ENCODE results near the gene RPL7A.
"Not testable (repeated sequence)": the region's sequence is repeated elsewhere in the genome, so short reads cannot be mapped to it uniquely, and the experiment has no call there.

Gene RPL7A

GRCh38 chr9:133329306-133330156 lies 18.5 kb upstream of the RPL7A start:
- DNase-seq, result peak; percentile 8

- no peak for DNase-seq
These were observed 16.8 kb upstream of the RPL7A start for GRCh38 chr9:133331221-133331620.

DNA sequence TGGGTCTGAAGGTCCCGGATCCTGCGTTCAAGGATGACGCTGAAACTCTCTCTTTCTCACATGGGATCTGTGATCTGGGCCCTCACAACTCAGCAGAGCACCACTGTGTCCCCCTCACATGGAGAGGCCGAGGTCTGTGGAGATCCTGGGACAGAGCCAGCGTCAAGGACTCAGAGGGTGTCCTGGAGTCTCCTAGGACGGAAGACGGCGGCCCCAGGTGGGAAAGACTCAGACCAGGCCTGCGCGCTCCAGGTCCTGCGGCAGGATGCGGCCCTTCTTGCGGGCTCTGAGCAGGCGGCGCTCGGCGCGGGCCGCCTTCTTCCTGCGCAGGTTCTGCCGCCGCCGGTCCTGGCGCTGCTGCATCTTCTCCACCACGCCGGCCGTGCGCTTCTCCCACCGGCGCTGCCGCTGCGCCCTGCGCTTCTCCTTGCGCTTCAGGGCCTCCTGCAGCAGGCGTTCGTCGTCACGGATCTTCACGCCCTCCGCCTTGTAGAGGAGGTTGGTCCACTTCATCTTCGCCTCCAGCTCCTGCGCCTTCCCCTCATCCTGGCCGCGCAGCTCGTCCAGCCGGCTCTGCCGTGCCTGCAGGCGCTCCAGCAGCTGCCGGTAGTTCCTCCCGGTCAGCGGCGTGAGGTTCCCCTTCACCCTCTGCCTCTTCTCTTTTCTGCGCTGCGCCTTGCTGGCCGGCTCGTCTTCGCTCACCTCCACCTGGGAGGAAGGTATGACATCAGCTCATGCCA lies 16.2 kb upstream of the RPL7A start:
- DNase-seq, result no peak

DNA sequence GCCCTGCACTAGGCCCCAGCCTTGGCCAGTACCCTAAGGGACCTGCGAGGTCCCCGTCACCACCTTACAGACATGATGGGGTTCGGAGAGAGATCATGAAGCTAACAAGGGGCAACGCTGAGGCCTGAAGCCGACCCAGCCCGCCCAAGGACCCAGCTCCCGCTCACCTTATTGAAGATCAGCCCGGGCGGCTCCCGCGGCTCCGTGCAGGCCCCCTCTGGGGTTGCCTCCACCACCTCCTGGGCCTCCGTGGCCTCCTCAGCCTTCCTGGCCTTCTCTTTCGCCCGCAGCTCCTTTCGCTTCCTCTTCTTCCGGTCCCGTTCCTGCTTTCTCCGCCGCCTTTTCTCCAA lies 15.7 kb upstream of the RPL7A start:
- DNase-seq, result no peak

DNA sequence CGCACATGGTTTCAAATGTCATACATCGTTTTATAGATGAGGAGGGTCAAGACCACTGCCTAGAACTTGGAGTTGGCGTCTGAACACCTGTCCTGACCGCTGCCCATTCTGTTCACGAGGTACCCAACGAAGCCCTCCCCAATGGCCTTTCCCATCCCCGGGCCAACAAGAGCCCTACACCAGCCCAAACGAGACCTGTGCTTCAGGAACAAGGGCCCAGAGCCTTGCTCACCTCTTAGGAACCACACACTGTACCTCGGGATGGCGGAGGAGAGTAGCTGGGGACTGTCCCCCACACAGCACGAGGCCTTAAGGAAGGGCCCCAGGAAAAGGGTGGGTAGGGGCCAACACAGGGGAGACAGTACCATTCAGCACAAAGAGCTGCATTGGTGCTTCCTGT lies 15.0 kb upstream of the RPL7A start:
- no peak for DNase-seq

DNA sequence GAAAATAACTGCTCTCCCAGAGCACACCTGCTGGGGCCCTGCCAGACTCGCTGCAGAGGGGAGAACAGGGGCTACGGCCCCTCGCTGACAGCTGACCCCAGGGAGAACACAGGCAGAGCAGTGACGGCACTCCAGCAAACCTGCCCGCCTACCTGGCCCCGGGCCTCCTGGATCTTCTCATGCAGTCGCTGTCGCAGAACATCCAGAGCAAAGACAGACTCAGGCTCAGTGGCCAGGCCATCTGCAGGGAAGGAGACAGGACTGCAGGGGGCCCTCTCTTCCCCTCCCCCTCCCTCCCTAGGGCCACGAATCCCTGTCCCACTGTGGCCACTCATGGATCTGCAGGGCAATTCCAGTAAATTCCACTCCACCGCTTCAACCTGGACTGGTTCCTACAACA lies 14.5 kb upstream of the RPL7A start:
- DNase-seq, result no peak

DNA sequence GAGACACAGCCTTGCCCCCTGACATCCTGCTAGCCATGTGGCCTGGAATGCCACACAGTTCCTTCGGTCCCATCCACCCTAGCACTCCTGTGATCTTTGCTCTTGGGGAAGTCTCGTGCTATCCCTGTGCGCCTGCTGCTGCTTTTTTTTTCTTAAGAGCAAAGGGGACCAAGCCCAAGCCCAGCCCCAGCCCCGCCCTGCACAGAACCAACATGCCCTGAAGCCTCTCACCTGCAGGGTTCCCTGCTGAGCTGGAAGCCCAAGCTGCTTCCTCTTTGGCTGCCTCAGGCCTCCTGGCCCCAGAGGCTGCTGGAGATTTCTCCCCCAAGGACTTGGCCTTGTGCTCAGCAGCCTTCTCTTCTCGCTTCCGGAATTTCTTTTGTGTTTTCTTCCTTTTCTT lies 13.9 kb upstream of the RPL7A start:
- DNase-seq, result no peak

DNA sequence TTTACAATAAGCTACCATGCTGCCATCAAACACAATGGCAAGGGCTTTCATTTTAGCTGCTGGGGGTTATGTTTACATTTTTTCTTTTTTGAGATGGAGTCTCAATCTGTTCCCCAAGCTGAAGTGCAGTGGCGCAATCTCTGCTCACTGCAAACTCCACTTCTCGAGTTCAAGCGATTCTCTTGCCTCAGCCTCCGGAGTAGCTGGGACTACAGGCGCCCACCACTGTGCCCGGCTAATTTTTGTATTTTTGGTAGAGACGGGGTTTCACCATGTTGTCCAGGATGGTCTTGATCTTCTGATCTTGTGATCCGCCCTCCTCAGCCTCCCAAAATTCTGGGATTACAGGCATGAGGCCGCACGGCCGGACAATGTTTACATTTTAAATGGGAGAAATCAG lies 13.1 kb upstream of the RPL7A start:
- not testable (repeated sequence) for DNase-seq

DNA sequence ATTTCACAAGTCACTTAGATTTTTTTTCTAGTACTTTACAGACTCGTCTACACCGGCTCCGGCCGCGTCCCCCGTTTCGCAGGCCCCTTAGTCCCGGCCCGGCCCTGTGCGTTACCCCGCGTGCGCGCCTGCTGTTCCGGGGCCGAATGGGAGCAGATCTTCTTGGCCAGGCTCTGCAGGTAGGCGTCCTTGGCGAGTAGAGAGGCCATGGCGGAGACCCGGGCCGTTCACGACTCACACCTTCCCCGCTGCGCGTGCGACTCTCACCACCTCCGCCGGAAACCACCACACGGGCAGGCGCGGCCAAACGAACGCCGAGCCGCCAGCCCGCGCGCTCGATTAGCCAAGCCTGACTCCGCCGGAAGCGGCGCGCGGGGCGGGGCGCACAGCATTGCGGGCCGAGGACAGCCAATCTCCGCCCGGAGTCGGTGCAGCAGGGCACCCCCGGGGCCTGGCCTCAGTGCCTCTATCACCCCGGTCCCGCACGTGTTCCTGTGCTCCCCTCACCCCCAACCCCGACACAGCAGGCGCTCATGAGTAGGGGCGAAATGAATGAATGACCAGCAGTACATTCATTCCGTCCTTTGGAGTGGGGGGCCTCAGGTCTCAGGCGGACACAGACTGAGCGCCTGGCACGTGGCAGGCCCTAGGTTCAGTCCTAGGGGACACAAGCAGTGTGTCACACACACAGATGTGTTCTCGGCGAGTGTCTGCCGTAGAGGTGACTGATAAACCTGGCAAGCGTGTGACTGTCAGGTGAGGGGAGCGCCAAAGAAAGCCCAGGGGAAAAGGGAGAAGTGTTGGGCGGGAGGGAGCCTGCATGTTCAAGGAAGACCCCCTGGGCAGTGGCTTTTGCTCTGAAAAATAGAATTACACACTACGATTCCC lies 11.8 kb upstream of the RPL7A start, which contains the start of gene SURF6:
Gene SURF6, minus strand, starts transcription at position 265 of the 888 bp plus-strand sequence. Its CDS starts 56 bp downstream, at position 209.
- peak; percentile 87 for DNase-seq

DNA sequence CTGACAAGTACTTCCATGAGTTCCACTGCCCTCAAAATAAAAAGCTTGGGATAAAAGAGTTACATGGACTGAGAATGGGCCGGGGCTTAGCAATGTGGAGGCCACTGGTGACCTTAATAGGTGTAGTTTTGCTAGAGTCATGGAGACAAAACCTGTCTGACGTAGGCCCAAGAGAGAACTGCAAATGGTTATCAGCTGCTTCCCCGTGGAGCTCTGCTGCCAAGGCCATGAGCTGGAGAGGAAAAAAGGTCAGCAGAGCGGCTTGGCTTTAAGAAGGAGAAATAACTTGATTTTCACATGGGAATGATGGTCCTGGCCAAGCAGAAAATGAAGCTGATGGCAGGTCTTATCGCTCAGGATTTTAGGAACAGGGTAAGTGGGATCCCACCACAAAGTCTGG lies 8.4 kb upstream of the RPL7A start:
- no peak for DNase-seq

DNA sequence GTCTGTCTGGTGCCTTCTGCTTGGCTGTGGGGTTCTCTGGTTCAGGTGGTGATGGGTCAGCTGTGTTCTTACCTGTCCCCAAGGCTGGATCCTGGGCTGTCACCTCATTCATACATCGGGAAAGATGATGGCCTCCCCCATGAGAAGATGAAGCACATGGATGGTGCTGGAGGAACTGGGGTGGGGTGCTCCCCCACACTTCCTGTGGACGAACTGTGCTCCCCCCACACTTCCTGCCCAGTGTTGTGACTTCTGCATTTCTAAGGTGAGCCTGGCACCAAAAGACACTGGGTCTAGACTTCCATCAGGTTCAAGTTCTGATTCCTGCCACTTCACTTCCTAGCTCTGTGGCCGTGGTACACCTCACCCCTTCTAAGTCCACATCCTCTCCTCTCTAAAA lies 7.8 kb upstream of the RPL7A start:
- DNase-seq, result no peak

DNA sequence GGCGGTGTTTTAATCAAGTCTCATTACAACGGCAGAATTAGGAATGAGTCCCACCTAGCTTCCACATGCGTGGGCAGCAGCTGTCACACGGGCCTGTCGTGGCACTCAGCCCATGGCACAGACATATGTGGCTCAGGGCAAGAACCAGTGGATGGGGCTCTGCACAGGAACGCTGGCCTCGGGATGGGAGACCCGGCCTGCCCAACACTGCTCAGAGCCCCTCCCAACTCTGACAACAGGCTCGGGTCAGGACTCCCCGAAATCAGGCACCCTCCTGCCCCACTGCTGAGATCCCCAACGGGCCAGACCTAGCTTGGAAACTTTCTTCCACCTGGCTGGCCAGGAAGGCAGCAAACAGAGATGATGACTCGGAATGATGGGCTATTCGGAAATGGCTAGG lies 7.1 kb upstream of the RPL7A start:
- no peak for DNase-seq

GRCh38 chr9:133341369-133342068 lies 6.5 kb upstream of the RPL7A start:
- no peak for DNase-seq

- no peak for DNase-seq
These were observed 6.0 kb upstream of the RPL7A start for GRCh38 chr9:133342069-133342406.

GRCh38 chr9:133342570-133342969 lies 5.4 kb upstream of the RPL7A start:
- no peak for DNase-seq

GRCh38 chr9:133344071-133344470 lies 3.9 kb upstream of the RPL7A start:
- DNase-seq, result no peak

- DNase-seq, result no peak
These were observed 3.0 kb upstream of the RPL7A start for GRCh38 chr9:133344979-133345378.

GRCh38 chr9:133345596-133345995 lies 2.4 kb upstream of the RPL7A start:
- no peak for DNase-seq

GRCh38 chr9:133346021-133346785 lies 1.8 kb upstream of the RPL7A start:
- DNase-seq, result no peak

DNA sequence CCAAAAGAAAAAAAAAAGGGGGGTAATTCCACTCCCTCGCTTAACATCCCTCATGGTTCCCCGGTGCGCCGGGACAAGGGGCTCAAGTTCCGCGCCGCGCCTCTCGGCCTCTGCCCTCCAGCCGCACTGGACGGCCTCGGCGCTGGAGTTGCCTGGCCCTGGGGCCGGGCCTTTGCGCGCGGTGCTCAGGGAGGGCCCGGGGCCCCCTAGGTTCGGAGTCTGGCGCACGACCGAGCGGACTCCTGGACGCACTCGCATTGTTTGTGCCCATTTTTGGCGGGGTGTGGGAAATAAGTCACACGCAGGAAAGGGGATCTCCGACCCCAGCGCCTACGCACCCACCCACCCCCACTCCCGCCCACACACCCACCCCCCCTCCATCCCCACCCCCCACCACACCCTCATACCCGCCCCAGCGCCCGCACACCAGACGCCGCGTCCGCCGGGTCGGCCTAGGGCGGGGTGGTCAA lies 468 bp upstream of the RPL7A start:
- peak; percentile 17 for DNase-seq

- DNase-seq, result no peak
These were observed 928 bp downstream of the RPL7A start for GRCh38 chr9:133348718-133349573.
